Measurements from ENCODE around the gene FBLN1.

The FBLN1 gene

DNA sequence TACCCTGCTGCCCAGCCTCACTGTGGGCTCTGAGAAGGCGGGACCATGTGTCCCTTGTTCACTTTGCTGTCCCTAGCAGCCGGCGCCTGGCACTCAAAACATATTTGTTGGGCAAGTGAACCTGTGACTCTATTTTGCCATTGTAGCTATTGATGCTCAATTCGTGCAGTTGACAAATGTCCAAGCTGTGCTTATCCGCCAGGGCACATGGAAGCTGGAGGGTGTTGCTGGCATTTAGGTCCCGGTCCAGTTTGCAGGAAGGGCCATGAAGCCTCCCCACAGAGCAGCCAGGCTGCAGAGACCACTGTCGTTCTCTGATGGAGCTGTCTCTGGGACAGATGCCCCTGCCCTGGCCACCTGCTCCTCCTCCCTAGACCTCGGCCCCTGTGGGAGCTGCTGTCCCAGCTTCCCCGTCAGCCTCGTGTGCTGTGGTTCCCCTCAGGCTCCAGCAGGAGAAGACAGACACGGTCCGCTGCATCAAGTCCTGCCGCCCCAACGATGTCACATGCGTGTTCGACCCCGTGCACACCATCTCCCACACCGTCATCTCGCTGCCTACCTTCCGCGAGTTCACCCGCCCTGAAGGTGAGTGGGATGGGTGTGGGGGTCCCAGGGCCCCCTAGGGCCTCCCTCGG, 71.5 kb downstream of the FBLN1 start:
- no peak for DNase-seq

DNA sequence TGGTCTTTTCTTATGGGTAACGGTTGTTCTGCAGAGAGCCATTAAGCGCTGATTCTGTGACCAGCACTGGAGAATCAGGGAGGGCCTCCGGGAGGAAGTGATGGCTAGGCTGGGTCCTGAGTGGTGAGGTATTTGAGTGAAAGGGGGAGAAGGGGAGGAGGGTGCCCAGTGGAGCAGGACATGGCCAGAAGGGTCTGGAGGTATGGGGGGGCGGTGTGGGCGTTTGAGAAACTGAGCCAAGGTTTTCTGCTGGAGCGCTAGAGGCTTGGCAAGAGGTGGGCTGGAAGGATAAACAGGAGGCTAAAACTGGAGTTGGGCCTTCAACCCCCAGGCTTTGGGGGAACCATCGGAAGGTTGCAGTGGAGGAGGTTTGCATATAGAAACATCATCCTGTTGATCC, 72.5 kb downstream of the FBLN1 start:
- no peak for DNase-seq

DNA sequence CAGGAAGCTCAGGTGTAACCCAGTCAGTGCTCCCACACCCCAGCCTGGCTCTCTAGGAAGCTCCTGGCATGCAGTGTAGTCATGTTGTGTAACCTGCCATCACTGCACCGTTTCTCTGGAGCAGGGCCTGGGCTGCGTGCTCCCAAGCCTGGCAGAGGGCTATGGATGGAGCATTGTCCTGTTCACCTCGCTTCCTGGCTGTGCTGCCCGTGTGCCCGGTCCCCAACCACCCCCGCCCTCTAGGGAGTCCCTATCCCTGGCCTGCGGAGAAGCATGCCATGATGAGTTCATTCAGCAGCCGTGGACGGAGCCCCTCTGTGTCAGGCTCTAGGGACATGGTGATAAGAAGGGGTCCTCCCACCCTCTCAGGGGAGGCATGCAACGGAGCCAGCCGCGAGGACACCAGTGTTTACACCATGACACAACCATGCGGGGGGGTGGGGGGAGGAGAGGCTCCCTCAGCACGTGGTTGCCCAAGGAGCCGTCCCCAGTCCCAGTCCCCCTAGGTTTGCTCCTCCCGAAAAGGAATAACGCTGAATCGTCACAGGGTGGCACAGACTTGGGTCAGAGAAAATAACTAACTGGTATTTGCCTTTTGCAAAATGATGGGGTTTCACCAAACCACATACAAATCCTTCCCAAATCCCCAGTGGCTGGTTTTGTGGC, 73.1 kb downstream of the FBLN1 start:
- DNase-seq, result no peak

DNA sequence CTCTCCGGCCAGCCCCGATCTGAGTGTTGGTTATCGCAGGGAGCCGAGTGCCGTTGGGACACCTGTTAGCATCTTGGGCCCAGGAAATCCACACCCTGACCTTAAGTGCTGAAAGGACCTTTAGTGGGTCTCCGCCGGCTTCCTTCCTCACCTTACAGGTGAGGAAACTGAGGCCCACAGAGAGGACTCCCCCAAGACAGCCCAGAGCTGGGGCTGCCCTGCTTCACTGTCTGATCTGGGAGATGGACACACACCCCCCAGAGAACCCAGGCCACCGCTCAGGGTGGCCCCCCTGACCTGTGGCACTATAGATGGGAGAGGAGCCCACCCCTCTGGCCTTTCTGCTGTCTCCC, 73.6 kb downstream of the FBLN1 start:
- DNase-seq, result no peak

DNA sequence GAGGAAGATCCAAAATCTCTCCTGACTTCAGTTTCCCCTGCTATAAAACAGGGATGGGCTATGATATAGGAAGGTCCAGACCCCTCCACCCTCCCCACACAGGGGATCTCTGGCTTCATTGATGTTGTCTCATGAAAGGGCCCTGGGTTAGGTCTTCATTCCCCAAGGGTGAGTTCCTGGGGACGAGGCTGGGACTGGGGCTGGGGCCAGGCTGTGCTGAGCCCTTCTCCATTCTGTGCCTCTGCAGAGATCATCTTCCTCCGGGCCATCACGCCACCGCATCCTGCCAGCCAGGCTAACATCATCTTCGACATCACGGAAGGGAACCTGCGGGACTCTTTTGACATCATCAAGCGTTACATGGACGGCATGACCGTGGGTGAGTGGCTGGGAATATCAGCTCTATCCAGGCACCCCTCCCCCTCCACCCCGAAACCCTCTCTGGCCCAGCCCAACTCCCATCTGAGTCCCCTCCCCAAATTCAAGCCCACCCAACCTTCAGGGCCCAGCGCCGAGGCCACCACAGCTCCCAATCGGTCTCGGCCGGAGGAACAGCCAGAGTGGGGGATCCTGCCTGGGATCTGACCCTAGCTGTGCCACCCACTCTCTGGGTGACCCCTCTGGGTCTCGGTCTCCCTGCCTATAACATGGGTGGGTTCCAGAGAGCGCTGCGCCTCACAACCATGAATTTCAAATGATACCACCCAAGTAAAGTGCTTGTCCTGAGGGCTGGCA, 74.2 kb downstream of the FBLN1 start:
- DNase-seq, result no peak

DNA sequence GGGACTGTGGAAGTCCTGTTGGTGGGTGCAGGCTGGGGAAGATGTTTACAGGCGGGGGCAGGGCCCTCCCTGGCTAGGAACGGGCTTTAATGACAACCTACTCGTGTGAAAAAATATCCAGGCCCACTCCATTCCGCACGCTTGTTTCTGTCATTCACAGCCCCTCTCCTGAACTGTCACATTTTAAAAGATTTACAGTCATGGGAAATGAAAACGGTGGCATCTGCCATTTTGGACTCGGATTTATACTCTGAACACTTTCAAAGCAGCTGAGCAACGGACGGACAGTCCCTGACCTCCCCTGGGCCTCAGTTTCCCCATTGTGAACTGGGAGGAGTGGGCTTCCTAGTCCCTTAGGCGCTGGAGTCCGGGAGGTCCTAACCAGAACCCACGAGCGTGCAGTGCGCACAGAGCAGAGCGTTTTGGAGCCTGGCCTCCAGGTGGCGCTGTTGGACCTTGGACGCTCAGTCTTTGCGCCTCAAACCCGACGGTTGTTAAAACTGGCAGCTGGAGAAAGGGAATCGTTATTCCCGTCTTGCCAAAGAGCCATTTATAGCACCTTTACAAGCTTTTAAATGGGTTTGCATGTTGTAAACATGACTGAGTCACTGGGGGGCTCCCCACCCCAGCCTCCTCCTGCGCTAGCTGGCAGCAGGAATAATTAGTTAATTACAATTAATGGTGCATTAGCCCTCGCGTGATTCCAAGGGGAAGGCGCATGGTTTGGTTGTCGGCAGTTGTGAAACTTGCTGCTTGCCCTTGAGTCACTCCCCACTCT, 75.3 kb downstream of the FBLN1 start:
- peak; percentile 62 to 73 for DNase-seq

DNA sequence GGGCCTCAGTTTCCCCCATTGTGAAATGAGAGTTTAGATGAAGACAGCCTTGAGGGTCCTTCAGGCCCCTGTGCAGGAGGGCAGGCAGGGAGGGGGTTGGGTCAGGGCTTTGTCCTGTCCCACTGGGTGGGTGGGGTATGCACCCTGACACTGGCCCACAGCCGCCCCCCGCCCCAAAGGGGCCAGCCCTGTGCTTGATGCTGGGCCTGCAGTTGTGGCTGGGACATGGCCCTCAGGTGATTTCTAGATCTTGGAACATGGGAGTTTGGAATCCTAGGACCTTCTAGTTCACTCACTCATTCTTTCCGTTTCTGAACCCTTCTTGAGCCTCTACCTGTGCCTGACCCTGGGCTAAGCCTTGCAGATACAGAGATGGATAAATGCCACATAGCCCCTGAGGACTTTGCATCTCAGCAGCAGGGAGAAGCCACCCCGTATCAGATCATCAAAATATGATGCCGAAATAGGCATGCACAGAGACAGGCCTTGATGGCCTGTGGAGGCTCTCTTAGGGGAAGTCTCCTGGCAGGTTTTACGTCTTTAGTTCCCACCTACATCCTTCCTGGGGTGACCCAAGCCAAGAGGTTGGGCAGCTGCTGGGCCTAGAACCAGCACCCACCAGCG, 76.0 kb downstream of the FBLN1 start:
- no peak for DNase-seq

DNA sequence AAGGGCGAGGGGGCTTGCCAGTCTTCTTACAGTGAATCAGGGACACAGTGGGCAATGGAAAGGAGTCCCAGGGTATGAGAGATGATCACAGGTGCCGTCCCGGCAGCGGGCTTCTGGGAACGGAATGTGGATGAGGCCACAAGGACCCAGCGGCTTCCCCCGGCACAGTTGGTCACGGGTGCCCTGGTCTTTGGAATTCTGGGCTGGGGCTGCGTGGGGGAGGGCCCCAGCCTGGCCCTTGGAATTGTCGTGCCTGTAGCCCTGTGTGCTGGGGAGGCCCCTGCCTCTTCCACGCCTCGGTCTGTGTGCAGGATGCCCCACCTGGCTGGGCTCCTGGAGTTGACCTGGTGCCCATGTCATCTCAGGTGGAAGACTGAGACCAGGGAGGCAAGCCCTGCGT, 76.6 kb downstream of the FBLN1 start:
- no peak for DNase-seq

DNA sequence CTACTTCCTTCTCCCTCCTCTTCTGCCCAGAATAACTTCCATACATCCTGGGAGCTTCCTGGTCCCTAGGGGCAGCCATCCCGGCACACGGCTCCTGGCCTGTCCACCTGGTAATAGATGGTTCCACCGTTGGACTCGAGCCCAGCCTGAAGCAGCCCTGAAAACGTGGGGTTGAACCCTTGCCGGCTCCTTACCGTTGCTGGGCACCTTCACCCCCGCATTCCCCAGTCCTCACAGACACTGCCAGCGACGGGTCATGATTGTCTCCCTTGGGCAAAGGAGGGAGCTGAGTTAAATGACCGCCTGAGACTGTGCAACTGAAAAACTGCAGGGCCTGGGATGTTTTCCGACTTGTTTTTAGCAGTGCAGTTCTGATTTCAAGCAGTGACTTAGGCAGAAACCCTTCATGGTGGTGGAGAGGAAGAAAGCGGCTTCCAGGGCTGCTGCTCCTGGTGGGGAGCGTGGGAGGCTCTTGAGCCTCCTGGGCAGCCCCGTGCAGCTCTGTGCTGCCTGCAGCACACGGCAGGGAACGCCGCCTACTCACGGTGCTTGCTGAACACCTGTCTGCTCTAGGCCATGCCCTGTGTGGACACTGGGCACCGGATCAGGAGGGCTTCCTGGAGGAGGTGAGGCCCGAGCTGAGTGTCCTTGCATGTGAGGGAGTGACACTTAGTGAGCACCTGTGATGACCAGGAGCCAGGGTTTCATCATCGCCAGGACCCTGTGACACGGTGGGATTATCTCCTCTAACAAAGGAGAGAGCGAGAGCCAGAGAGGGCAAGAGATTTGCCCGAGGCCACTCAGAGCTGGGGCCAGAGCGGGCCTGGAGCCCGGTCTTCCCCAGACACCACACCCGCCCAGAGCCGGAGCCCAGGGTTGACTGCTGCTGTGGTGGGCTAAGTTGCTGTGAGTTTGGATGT, 77.4 kb downstream of the FBLN1 start:
- no peak for DNase-seq

DNA sequence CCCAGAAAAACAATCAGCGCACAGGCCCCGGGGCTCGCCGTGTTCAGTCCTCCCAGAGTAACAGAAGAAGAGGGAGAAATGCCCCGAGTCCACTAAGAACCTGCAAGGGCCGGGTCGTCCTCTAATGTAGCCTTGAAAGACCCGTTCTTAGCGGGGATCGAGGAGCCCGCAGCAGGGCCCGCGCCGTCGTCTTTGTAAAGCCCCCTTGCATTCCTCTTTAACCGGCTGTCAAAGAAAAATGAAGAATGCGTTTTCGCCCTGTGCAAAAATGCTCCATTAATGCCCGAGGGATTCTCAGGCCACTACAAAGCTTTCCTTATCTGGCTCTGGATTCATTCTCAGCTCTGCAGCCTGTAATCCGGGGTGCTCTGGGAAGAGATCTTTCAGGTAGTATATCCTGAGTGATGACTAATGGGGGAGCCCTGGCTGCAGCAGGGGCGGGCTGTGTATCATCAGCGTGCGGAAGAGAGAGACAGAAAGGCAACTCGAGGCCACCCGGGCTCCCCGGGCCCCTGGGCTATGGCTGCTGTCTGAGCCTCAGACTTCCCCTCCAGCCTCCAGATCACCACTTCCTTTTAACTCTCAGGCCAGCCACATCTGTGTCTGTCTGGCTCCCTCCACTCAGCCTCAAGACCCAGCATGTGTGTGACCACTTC, 78.2 kb downstream of the FBLN1 start:
- no peak for DNase-seq

DNA sequence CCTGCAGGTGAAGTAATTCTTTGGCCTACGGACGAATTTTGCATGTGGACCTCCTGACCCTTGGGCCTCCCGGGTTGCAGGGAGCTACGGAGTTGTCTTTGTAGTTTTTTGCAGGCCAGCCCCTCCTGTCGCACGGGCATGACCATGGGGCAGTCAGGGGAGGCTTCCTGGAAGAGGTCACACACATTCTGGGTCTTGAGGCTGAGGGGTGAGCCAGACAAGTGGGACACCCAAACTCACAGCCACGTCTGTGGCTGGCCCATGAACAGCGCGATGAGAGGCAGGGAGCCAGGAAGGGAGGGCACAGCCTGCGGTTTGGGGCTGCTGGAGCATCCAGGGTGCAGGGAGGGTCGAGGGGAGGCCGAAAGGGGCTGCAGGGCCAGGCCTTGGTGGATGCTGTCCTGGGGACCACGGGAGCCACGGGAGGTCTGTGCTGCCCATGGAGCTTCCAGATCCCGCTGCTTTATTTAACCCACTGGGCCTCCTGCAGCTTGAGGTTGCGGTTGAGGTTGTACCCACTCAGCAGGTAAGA, 78.9 kb downstream of the FBLN1 start:
- DNase-seq, result no peak

DNA sequence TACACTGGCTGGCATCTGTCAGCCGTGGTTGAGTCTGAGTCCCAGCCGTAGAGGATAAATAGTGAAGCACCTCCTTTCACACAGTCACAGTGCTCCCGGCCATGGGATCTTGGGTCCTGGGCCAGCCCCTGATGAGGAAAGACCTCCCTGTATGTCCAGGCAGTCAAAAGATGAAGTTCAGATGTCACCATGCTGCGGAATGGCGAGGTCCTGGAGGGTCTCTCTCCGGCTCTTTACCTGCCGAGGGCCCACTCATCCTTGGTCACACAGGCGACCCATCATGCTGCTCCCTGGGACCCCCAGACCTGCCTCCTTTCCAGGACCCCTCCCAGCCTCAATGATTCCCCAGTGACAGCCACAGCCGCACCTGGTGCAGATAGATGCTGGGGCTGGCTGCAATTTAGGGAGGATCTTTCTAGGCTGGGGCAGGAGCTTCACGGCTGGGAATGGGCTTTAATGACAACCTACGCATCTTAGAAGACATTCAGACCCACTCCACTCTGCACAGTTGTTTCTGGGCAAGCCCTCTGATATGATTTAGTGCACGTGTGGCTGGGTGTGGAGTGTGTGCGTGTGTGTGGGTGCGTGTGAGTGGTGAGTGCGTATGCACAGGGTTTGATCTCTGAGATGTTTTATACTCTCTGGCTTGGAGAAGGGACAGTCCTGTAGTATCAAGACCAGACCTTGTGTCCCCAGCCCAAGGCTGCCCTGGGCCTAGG, 79.7 kb downstream of the FBLN1 start:
- DNase-seq, result no peak

DNA sequence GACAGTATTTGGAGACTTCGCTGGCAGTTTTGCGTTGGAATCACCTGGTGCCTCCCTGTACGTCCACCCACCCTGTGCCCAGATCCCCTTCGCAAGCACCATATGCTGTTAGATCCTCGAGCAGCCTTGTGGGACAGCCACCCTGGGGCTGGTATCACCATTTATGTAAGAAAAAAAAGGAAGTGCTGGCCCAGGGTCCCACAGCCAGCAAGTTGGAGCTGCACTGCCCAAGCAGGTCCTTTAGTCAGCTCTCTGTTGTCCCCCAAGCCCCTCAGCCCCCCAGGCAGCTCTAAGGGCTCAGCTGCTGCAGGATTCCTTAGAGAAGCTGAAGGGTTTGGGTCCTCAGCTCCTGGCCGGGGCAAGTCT, 80.3 kb downstream of the FBLN1 start:
- DNase-seq, result no peak

DNA sequence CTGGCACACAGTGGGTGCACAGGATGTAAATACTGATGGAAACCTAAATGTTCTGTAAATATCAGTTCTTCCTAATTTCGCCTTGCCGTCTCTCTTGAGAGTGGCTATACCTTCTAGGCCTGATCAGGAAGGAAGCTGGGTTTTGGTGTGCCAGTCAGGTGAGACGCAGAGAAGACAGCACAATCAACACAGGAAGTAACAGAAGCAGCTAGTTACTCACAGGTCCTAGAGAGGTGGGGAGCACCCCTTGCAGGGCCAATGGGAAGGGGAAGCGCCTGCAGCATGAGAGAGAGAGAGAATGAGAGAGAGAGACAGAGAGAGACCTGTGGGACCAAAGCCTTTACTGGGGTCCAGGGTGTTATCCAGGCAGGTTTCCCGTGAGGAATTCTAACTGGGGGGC, 80.8 kb downstream of the FBLN1 start:
- DNase-seq, result peak in 1 of 2 donors; percentile 30

DNA sequence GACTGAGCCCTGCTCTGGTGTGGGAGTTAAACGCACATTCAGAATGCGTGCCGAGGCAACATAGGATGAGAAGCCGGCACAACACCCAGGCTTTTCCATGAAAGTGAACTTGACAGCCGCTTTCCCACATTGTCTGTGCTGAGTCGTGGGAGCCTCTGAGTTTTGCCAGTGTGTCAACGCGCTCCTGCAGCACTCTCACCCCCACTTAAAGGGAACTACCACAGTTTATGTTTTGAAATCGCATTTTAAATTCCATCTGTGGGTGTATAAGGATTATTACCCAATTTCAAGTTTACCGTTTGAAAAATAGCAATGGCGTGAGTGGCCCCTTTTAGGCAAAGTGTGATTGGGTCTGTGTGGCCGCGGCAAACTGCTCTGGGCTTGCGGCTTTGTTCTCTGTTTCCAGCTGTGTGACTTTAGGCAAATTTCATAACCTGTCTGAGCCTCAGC, 81.5 kb downstream of the FBLN1 start:
- no peak for DNase-seq

DNA sequence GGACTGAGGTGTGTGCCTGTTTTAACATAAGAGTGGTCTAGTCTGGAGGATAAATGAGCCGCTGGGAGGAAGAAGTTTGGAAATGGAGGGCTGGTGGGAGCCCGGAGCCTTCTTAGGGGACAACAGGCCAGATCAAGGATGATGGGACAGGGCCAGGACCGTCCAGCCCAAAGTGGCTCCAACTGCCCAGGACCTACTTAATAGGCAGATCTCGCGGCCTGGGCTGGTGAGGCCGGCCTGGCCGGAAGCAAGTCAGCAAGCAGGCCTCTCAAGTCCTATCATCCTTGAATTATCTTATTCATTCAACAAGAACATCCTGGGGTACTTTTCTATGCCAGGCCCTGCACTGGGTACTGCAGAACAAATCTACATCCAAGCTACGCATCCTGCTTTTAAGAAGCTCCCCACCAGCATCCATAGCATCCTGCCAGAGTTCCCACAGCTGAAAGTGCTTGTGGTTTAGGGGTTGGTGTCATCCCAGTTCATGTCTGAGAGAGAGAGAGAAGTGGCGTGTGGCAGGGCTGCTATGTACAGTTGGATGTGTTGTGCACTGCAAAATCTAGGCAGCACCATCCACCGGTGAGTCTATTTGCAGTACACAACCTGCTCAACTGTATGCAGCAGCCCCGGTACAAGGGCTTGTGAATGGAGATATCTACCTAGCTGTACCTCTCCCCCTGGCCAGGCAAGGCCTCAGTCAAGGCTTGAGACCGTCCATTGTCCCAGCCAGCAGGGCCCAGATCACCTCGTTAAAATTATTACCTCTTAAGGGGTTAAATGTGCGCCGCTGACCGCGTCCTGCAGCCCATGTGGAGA, 82.1 kb downstream of the FBLN1 start:
- no peak for DNase-seq

DNA sequence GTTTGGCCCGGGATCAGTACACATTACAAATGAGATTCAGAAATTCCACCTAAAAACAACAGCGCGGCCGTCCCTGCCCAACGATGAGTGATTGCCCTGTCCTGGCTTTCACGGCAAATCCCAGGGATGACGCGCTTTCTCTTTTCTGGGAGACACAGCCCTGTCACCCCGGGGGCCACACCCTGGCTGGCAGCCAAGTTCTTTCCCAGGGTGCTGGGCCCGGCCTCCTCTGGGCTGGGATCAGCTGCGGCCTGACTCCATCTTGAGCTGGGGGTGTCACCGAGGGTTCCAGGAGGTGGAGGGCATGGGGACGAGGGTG, 82.7 kb downstream of the FBLN1 start:
- no peak for DNase-seq

DNA sequence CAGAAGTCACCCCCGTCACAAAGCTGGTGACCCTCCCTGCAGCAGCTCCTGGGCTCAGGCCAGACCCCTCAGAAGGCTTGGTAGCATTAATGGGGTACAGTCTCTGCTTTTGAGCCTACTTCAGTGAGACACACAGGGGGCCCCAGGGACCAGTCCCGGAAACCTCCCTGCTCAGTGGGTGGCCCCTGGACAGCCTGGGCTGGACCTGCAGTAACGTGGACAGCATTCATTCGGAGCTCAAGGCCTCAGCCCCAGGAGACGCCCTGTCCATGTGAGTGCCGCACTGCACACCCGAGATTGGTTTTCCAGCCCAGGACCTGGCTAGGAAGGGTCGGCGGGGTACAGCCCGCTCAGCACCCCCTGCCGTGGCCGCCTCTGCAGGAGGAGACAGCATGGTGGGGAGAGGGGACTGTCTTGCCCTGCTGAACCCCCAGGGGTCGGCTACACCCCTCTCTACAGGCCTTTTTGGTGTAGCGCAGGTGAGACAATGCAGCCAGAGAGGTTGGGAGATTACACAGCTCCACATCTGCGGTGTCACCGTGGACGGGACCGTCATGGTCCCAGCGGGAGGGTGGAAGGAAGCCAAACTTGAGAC, 83.4 kb downstream of the FBLN1 start:
- DNase-seq, result no peak
